GM04503 (cell line): ENCODE results near the gene DHH.
"Not testable (repeated sequence)": the region's sequence is repeated elsewhere in the genome, so short reads cannot be mapped to it uniquely, and the experiment has no call there.

Experiments
- DNase-seq: peaks from one replicate; pipeline ENCODE4 v3.0.0-alpha.2; 2012; ENCODE audit warnings: low read depth

The DHH gene

GRCh38 chr12:49094160-49094974 is at the start of gene DHH:
DHH (minus strand) TSS chr12:49094801; CDS start chr12:49094512, 289 bp downstream.
- DNase-seq, result no peak

GRCh38 chr12:49144384-49144783 is 49.8 kb upstream of the DHH start:
- no peak for DNase-seq

- DNase-seq, result no peak
Measured at GRCh38 chr12:49138999-49139398, 44.4 kb upstream of the DHH start.

- no peak for DNase-seq
Measured at GRCh38 chr12:49138587-49138986, 44.0 kb upstream of the DHH start.

GRCh38 chr12:49137476-49137875 is 42.9 kb upstream of the DHH start:
- peak; percentile 11 for DNase-seq

GRCh38 chr12:49136997-49137396 is 42.4 kb upstream of the DHH start:
- not testable (repeated sequence) for DNase-seq

GRCh38 chr12:49133590-49133989 is 39.0 kb upstream of the DHH start:
- no peak for DNase-seq

GRCh38 chr12:49133014-49133413 is 38.4 kb upstream of the DHH start:
- no peak for DNase-seq

- DNase-seq, result no peak
Measured at GRCh38 chr12:49131894-49132461, 37.4 kb upstream of the DHH start.

GRCh38 chr12:49131051-49131893 is 36.7 kb upstream of the DHH start, which contains the start of gene TUBA1B:
TUBA1B (minus strand) TSS chr12:49131395; CDS start chr12:49131300, 95 bp downstream.
- DNase-seq, result no peak

- DNase-seq, result peak; percentile 54
Measured at GRCh38 chr12:49130151-49131050, 35.8 kb upstream of the DHH start.

- no peak for DNase-seq
Measured at GRCh38 chr12:49129332-49130150, 34.9 kb upstream of the DHH start.

GRCh38 chr12:49127971-49128370 is 33.4 kb upstream of the DHH start:
- DNase-seq, result not testable (repeated sequence)

- DNase-seq, result no peak
Measured at GRCh38 chr12:49126852-49127763, 32.5 kb upstream of the DHH start.

- no peak for DNase-seq
Measured at GRCh38 chr12:49121047-49121696, 26.6 kb upstream of the DHH start.

- no peak for DNase-seq
Measured at GRCh38 chr12:49111206-49111605, 16.6 kb upstream of the DHH start.

GRCh38 chr12:49110464-49111155 is 16.0 kb upstream of the DHH start, which contains the start of gene LMBR1L:
LMBR1L (minus strand) TSS chr12:49110847; CDS start chr12:49110555, 292 bp downstream.
- peak; percentile 93 for DNase-seq
